GM18909 (cell line): Measurements from ENCODE around the gene STIM2.

Source experiments
- ATAC-seq: cut with Tn5 transposase; IDR thresholded peaks from one replicate; pipeline ENCODE4 v1.9.1; 2021; ENCODE audit warnings: mild to moderate bottlenecking; ENCODE audit not compliant: unreplicated experiment, poor library complexity

Gene STIM2

GRCh38 chr4:26993967-26994366 lies 133.3 kb downstream of the STIM2 start:
- ATAC-seq: no peak

- ATAC-seq: no peak
Observed at GRCh38 chr4:26995316-26995715, 134.7 kb downstream of the STIM2 start.

- no peak for ATAC-seq
Observed at GRCh38 chr4:26996745-26997144, 136.1 kb downstream of the STIM2 start.

DNA sequence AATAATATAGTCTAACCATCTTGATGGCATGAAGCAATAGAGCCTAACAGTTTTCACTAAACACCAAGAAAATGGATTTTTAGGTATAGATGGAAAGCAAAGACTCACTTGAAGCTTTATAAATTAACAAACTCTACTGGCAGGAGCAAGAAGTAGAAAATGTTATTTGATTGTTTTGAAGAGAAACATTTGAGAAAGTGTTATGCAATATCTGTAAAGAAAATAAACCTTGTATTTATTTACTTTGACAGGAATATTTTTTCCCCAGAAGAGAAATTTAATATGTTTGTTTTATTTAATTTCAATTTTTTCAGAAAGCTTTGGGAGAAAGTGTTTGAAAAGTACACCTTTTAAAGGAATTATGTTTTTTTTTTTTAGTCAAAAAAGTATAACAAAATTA lies 139.0 kb downstream of the STIM2 start:
- ATAC-seq: no peak

GRCh38 chr4:27000122-27000521 lies 139.5 kb downstream of the STIM2 start:
- ATAC-seq: no peak

DNA sequence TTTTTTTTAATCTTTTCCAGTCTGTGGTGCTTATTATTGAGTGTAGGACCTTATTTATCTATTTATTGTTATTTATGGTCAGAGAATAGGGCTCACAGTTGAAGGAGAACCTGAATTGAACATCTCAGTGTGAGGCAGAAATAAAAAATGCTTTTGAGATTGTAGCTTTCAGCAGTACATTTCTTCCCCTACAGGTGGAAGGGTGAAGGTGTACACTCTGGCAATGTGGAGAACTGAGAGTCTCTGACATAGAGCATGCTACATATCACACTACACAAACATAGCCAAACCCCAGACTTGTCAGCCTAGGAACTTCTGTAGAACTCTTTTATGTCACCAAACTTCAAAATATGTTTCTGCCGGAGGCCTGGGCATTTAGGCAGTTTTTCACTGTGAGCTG lies 140.2 kb downstream of the STIM2 start:
- peak; percentile 85 for ATAC-seq

DNA sequence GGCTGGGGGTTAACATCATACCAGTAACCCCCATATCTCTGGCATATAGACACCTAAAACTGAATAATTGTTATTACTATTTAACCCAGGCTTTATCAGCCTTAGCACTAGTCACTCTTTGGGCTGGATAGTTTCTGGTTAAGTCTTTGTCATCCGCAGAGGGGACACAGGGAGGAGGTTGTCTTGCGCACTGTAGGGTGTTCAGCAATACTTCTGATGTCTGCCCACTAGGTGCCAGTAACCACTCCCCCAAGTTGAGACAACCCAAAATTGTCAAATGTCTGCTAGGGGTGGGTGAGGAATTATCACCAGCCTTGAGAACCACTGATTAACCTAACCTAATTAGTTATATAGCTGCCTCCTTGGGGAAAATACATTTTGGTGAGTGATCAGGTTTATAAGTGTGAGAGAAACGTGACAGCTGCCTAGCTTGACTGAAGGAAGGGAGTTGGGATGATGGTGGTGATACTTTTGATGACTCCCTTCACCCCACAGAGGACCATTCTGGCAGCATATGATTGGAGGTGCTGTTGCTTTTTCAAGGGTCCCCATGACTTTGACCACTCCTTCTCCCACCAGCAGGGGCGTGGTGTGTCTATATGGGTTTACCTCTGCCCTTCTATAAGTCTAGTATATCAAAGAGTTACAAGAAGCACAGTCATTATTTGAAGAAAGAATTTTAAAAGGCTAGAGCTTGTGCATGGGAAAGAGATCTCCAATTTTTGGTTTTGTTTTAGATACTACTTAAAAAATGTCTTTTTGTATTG lies 140.9 kb downstream of the STIM2 start:
- no peak for ATAC-seq

DNA sequence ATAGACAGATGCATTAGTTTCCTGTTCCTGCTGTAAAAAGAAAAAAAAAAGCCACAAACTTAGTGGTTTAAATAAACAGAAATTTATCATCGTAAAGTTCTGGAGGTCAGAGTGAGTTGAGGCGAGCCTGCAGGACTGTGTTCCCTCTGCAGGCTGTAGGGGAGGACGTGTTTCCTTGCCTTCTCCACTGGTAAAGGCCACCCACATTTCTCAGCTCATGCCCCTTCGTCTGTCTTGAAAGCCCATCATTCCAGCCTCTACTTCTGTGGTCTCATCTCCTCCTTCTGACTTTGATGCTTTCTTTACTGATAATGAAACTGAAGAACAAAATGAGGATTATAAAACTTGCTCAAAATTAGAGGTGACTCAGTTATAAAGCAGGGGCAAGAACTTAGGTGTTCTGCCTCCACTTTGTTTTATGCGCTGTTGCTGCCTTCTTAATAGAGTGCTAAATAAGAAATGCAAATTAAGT lies 143.0 kb downstream of the STIM2 start:
- ATAC-seq: no peak

DNA sequence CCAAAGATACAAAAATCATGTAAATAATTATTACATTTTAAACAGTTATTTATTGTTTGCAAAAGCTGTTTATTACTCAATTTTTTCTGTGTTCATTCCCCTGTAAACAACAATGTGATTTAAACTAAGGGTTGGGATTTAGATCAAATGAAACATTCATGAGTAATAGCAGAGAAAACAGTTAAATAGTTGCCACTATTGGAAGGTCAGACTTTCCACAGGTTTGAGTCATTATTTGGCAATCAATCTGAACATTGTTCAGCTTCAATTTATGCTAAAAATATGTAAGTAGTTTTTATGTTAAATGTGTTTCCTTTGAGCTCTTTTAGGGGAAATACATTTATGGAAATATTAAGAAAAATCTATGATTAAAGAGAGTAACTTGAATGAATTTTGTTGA lies 144.9 kb downstream of the STIM2 start:
- no peak for ATAC-seq

DNA sequence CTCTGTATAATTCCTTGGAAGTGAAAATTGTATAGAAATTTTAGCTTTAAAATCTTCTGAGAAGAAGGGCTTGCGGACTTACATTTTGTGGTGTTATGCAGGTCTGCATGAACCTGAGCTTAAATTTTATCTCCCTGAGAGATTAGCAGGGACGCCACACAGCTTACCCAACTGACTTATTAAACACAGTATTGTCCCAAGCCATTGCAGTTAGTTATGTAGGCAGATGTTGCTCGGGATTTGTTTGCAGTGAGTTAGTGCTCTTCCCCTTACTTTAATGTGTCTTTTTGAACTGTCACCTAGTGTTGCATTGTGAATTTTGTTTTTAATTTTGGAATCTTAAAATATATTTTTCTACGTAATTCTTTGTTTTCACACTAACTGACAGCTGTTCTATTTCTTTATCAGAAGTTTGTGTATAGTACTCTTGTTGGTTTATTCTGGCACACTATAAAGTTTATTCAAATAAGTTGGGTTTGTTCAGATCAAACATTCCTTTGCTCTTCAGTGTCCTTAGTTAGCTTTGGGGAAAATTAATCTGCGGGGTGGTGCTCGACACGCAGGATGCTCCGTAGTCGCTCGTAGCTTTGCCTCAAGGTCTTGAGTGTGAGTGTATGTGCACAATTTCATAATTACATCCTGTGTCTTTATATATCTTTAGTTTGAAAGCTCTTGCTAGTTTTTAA lies 145.4 kb downstream of the STIM2 start:
- no peak for ATAC-seq

DNA sequence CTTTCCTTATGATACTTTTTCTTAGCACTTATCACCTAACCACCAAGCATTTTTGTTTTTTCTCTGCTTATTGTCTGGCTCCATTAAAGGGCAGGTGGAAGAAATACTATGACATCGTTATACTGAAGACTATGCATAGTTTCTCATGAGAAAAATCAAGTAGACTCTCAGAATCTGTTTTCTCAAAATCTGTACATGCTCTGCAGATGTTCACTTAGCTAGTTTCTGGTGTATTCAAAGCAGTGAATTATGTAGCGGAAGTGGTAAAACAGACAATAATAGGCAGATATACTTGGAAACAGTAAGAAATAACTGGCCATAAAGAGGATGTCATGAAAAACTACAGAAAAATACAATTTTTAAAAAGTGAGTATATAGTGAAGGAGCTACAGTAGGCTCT lies 146.0 kb downstream of the STIM2 start:
- ATAC-seq: no peak

DNA sequence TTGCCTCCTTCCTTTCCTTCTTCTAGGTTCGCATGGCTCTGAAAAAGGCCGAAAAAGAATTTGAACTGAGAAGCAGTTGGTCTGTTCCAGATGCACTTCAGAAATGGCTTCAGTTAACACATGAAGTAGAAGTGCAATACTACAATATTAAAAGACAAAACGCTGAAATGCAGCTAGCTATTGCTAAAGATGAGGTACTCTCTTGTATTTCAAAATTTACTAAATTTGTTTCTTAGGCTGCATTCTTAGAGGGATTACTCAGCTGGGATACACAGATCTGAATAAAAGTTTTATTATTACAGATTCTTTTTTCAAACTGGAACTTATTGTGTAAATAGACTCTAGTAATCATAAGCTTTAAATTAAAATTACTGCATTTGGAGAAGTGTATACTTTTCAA lies 146.9 kb downstream of the STIM2 start:
- no peak for ATAC-seq

GRCh38 chr4:27008679-27009078 lies 148.0 kb downstream of the STIM2 start:
- ATAC-seq: no peak

DNA sequence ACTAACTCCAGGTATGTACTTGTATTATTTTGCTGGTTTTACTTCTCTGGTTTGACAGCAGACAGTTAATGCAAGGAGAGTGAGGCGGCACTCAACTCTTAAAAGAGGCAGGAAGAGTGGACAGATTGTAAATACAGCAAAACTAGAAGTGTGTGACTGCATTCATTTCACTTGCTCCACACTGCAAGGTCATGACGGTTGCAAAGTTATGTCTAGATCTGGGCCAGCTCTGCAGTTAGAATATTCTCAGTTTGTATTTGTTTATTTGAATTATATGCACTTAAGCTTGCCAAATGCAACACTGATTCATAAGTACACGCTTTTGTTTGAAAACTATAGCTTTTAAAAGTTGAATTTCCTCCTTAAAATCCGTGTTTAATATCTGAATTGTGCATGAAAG lies 148.9 kb downstream of the STIM2 start:
- ATAC-seq: no peak

- peak; percentile 89 for ATAC-seq
Observed at GRCh38 chr4:27010334-27010940, 149.8 kb downstream of the STIM2 start.

DNA sequence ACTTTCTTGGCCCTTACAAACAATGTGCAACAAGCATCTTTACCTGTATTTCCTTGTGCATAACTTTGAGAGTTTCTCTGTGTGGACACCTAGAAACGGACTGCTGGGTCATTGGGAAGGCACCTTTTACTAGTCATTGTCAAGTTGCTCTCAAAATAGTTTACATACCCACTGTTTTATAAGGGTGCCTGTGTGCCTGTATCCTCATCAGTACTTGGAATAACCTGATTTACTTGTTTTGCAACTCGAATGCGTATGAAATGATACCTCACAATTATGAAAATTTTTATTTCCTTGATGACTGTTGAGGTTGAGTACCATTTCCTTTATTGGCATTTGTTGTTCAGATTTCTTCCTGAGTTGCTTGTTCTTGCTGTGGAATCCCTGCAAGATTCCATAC lies 150.8 kb downstream of the STIM2 start:
- ATAC-seq: no peak

DNA sequence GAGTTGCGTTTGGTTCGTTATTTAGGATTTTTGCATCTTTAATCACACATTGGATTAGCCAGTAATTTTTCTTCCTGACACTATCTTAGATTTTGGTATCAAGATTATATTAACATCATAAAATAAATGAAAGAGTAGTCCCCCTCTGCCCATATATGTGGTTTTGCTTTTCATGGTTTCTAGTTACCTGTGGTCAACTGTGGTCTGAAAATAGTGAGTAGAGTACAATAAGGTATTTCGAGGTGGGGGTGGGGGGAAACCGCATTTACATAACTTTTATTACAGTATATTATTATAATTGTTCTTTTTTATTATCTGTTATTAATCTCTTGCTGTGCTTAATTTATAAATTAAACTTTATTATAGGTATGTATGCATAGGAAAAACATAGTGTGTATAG lies 152.4 kb downstream of the STIM2 start:
- ATAC-seq: no peak

DNA sequence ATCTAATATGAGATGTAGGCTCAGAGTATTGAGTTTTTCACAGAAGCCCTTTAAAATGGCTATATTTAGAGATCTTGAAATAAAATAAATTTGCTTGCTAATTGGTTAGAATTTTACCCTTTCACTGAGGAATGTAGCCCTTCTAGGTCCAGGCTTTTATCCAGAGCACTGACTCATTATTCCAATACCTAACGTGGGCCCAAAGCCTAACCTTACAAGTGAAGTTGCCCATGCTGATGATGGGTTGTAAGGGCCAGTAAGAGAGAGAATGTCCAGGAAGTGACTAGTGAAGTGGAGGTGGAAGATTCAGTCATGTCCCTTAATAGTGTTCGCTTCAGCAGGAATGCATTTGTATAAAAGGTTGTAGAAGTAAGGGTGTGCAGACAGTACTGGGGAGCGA lies 155.9 kb downstream of the STIM2 start:
- ATAC-seq: no peak

GRCh38 chr4:27017623-27018022 lies 157.0 kb downstream of the STIM2 start:
- no peak for ATAC-seq

- ATAC-seq: peak; percentile 37
Observed at GRCh38 chr4:27018076-27018475, 157.4 kb downstream of the STIM2 start.

GRCh38 chr4:27018910-27019309 lies 158.3 kb downstream of the STIM2 start:
- no peak for ATAC-seq
